PC-3 (cell line): Measurements from ENCODE around the gene ALDOC. TPM values are rescaled to one million over a fixed set of nuclear protein-coding genes. Genes with fewer than 3 reads are reported as not detected.

Experiments
- ATAC-seq: fragments of 200-7000 bp; cut with Tn5 transposase; 2 replicates; pipeline ENCODE4 v1.9.1; 2020; ENCODE audit warnings: mild to moderate bottlenecking, moderate library complexity
- BruUV-seq: library from RNA; stranded (reverse); fragments of 400-500 nt; replicated peaks from 2 replicates; lab custom pipeline; 2021; lab: Mats Ljungman, UMichigan
- CTCF ChIA-PET: fragments of 300-600 bp; sonication (Branson Sonifier 250); formaldehyde crosslinking; loops from one replicate; lab custom pipeline; 2022; ENCODE audit warnings: antibody characterized with exemption; lab: Charles Lee
- POLR2A ChIA-PET: fragments of 300-600 bp; sonication (Branson Sonifier 250); formaldehyde crosslinking; loops from one replicate; lab custom pipeline; 2022; ENCODE audit warnings: antibody characterized with exemption; ENCODE audit not compliant: unreplicated experiment; lab: Charles Lee
- DNase-seq: peaks from one replicate; pipeline ENCODE4 v3.0.0-alpha.2; 2015
- H2AFZ ChIP-seq: fragments of 300-600 bp; sonication (generic); 2 replicates; pipeline ENCODE4 v1.6.0; 2016; ENCODE audit warnings: antibody characterized with exemption, low read length
- H3F3A ChIP-seq: fragments of 300-600 bp; sonication (generic); one replicate; pipeline ENCODE4 v1.6.0; 2017; ENCODE audit warnings: antibody characterized with exemption, low read length, control low read depth, mild to moderate bottlenecking; ENCODE audit not compliant: unreplicated experiment
- H3K27ac ChIP-seq: fragments of 300-600 bp; sonication (generic); 2 replicates; pipeline ENCODE4 v1.5.1; 2016; ENCODE audit warnings: mild to moderate bottlenecking, low read length
- H3K27me3 ChIP-seq: fragments of 300-600 bp; sonication (generic); 2 replicates; pipeline ENCODE4 v1.6.1; 2016; ENCODE audit warnings: low read length, mixed read lengths
- H3K36me3 ChIP-seq: fragments of 300-600 bp; sonication (generic); 2 replicates; pipeline ENCODE4 v1.6.1; 2016; ENCODE audit warnings: low read depth, mixed run types, low read length, mixed read lengths
- H3K4me1 ChIP-seq: fragments of 300-600 bp; sonication (generic); 2 replicates; pipeline ENCODE4 v1.5.1; 2016; ENCODE audit warnings: low read length; ENCODE audit not compliant: insufficient read depth
- H3K4me2 ChIP-seq: fragments of 300-600 bp; sonication (generic); 2 replicates; pipeline ENCODE4 v1.6.0; 2016; ENCODE audit warnings: low read length
- H3K4me3 ChIP-seq: fragments of 300-600 bp; sonication (generic); 2 replicates; pipeline ENCODE4 v1.5.1; 2016; ENCODE audit warnings: mild to moderate bottlenecking, low read length, mixed read lengths
- H3K79me2 ChIP-seq: fragments of 300-600 bp; sonication (generic); 2 replicates; pipeline ENCODE4 v1.6.1; 2017; ENCODE audit warnings: low read length, mixed read lengths
- H3K9ac ChIP-seq: fragments of 300-600 bp; sonication (generic); 2 replicates; pipeline ENCODE4 v1.6.0; 2016; ENCODE audit warnings: mild to moderate bottlenecking, low read length
- H3K9me2 ChIP-seq: fragments of 300-600 bp; sonication (generic); replicated peaks from 2 replicates; pipeline ENCODE4 v1.6.1; 2016; ENCODE audit warnings: mixed run types, low read length, mixed read lengths
- H3K9me3 ChIP-seq: fragments of 300-600 bp; sonication (generic); 2 replicates; pipeline ENCODE4 v1.6.1; 2016; ENCODE audit warnings: low read length, mixed read lengths
- H4K20me1 ChIP-seq: fragments of 300-600 bp; sonication (generic); 2 replicates; pipeline ENCODE4 v1.6.1; 2016; ENCODE audit warnings: low read length, mixed read lengths
- EZH2 ChIP-seq: fragments of 300-600 bp; sonication (generic); IDR thresholded peaks from one replicate; pipeline ENCODE4 v1.6.1; 2017; ENCODE audit warnings: antibody characterized with exemption, mild to moderate bottlenecking, low read length; ENCODE audit not compliant: unreplicated experiment
- EZH2phosphoT487 ChIP-seq: fragments of 300-600 bp; sonication (generic); IDR thresholded peaks from 2 replicates; pipeline ENCODE4 v1.6.1; 2018; ENCODE audit warnings: mild to moderate bottlenecking, antibody characterized with exemption, low read length, borderline replicate concordance
- intact Hi-C: fragments of 100-400 bp; cut with micrococcal nuclease; formaldehyde crosslinking; loops from 2 replicates; pipeline ENCODE4 v1.9.0; 2023
- total RNA-seq: library from RNA; depleted of rRNA; stranded (reverse); fragments of >200 nt; gene quantifications from 2 replicates; pipeline ENCODE4 v1.2.3, GENCODE V29; 2014
- TF ChIP-seq, protein P1 (sequence below): fragments of 300-600 bp; sonication (generic); conservative IDR thresholded peaks from 2 replicates; pipeline ENCODE4 v1.5.1; 2017; ENCODE audit warnings: antibody characterized with exemption, low read depth, mild to moderate bottlenecking, low read length

Gene ALDOC
- total RNA-seq, 1 experiment from 2014 or later = 42.6 TPM

DNA sequence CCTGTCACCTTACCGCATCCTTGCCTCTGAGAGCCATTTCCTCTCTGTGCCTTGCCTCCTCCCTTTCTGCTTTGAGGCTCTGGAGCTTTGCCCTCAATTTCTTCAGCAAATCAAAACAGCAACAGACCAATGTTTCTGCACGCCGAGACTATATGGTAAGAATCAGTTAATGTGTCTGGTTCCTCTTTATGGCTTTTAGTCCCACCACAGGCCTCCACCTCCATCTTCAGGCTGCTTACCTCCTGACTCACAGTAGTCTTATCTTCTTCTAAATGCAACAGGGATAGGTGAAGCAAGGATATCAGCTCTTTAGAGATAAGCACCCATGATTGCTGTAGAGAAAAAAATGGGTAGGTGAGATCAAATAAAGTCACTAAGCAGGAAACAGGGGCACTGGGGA is 9.2 kb upstream of the ALDOC start:
- no peaks in the 10 kb centered on the region for H3K79me2 ChIP-seq
- H3K4me3 ChIP-seq = no peak overlapping the region
- TF ChIP-seq, protein P1, sequence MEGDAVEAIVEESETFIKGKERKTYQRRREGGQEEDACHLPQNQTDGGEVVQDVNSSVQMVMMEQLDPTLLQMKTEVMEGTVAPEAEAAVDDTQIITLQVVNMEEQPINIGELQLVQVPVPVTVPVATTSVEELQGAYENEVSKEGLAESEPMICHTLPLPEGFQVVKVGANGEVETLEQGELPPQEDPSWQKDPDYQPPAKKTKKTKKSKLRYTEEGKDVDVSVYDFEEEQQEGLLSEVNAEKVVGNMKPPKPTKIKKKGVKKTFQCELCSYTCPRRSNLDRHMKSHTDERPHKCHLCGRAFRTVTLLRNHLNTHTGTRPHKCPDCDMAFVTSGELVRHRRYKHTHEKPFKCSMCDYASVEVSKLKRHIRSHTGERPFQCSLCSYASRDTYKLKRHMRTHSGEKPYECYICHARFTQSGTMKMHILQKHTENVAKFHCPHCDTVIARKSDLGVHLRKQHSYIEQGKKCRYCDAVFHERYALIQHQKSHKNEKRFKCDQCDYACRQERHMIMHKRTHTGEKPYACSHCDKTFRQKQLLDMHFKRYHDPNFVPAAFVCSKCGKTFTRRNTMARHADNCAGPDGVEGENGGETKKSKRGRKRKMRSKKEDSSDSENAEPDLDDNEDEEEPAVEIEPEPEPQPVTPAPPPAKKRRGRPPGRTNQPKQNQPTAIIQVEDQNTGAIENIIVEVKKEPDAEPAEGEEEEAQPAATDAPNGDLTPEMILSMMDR = no peak
- TF ChIP-seq EZH2 (no peak), EZH2phosphoT487 (no peak)
- no peak overlapping the region for H2AFZ ChIP-seq
- ATAC-seq (no peak), DNase-seq (no peak)
- no peaks in the 10 kb centered on the region for H3K9me2 ChIP-seq
- H3K4me2 ChIP-seq = no peak overlapping the region
- intact Hi-C loops = no loop called here
- ChIA-PET POLR2A (no interaction called here), CTCF (no interaction called here)
- H3K27ac ChIP-seq = no peak overlapping the region
- no peak overlapping the region for H3K9ac ChIP-seq
- no peaks in the 10 kb centered on the region for H3F3A ChIP-seq
- no peaks in the 10 kb centered on the region for H4K20me1 ChIP-seq
- no peaks in the 10 kb centered on the region for H3K9me3 ChIP-seq
- H3K36me3 ChIP-seq = peaks cover 40% of the 10 kb centered on the region
- H3K27me3 ChIP-seq = no peaks in the 10 kb centered on the region
- H3K4me1 ChIP-seq = no peaks in the 10 kb centered on the region
- TSS peak; percentile 53 for BruUV-seq

DNA sequence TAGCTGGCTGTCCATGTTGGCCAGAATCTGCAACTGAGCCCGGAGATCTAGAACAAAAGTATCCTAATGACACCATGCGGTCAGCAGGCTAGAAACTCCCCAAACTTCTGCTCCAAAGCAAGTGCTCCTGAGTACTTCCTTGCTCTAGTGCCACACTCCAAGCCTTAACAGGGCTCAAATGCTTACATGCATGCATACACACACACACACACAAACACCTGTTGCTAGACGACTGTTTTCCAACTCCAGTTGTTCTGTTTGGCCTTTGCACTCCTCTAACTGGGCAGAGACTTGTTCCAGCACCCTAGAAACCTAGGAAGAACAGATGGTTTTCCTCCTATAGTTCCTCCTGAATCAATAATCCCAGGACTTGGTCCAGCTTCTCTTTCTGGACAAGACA is 7.7 kb upstream of the ALDOC start:
- H3K9me3 ChIP-seq = no peaks in the 10 kb centered on the region
- no peaks in the 10 kb centered on the region for H4K20me1 ChIP-seq
- POLR2A ChIA-PET = no interaction called here
- no peaks in the 10 kb centered on the region for H3F3A ChIP-seq
- no peaks in the 10 kb centered on the region for H3K4me1 ChIP-seq
- H2AFZ ChIP-seq = no peak overlapping the region
- intact Hi-C loops = no loop called here
- H3K4me3 ChIP-seq = no peak overlapping the region
- TF ChIP-seq EZH2phosphoT487 (no peak), EZH2 (no peak)
- TF ChIP-seq, protein P1 = no peak
- no peaks in the 10 kb centered on the region for H3K27me3 ChIP-seq
- no peaks in the 10 kb centered on the region for H3K9me2 ChIP-seq
- no peak overlapping the region for H3K27ac ChIP-seq
- CTCF ChIA-PET = no interaction called here
- H3K9ac ChIP-seq = no peak overlapping the region
- H3K4me2 ChIP-seq = no peak overlapping the region
- ATAC-seq (no peak), DNase-seq (no peak)
- peaks cover 38% of the 10 kb centered on the region for H3K36me3 ChIP-seq
- H3K79me2 ChIP-seq = no peaks in the 10 kb centered on the region
- BruUV-seq = no TSS peak

DNA sequence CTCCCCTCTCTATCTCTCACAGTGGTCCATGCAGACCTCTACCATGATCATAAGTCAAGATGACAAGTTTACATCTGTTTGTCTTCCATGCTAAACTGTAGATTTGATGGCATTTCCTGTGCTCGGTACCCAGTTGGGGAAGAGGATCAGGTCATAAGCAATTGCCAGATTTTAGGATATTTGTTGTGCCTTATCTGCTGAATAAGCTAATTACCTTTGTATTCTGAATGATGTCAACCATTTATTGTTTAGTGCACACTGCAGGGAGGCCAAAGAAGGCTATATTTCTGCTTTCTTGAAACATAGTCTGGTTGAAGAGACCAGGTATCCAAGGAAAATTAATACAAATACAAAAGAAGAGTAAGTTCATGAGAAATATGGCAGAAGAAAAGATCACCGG is 5.8 kb upstream of the ALDOC start:
- no peaks in the 10 kb centered on the region for H3K79me2 ChIP-seq
- no peaks in the 10 kb centered on the region for H3K4me1 ChIP-seq
- ChIA-PET POLR2A (no interaction called here), CTCF (no interaction called here)
- intact Hi-C loops = no loop called here
- peaks cover 41% of the 10 kb centered on the region for H3K36me3 ChIP-seq
- H3K9ac ChIP-seq = no peak overlapping the region
- no peak overlapping the region for H3K4me2 ChIP-seq
- H3K9me2 ChIP-seq = no peaks in the 10 kb centered on the region
- no peak overlapping the region for H3K27ac ChIP-seq
- DNase-seq = no peak
- ATAC-seq = no peak
- H3F3A ChIP-seq = no peaks in the 10 kb centered on the region
- no TSS peak for BruUV-seq
- H2AFZ ChIP-seq = no peak overlapping the region
- TF ChIP-seq EZH2phosphoT487 = no peak
- TF ChIP-seq EZH2 = no peak
- TF ChIP-seq, protein P1 = no peak
- no peak overlapping the region for H3K4me3 ChIP-seq
- no peaks in the 10 kb centered on the region for H3K9me3 ChIP-seq
- H4K20me1 ChIP-seq = no peaks in the 10 kb centered on the region
- no peaks in the 10 kb centered on the region for H3K27me3 ChIP-seq
